Fibroblast of skin of right biceps (primary cell): ENCODE results near the gene RASGRF2.

Source experiments
- DNase-seq: peaks from one replicate; pipeline ENCODE4 v3.0.0-alpha.2; 2013

The RASGRF2 gene

DNA sequence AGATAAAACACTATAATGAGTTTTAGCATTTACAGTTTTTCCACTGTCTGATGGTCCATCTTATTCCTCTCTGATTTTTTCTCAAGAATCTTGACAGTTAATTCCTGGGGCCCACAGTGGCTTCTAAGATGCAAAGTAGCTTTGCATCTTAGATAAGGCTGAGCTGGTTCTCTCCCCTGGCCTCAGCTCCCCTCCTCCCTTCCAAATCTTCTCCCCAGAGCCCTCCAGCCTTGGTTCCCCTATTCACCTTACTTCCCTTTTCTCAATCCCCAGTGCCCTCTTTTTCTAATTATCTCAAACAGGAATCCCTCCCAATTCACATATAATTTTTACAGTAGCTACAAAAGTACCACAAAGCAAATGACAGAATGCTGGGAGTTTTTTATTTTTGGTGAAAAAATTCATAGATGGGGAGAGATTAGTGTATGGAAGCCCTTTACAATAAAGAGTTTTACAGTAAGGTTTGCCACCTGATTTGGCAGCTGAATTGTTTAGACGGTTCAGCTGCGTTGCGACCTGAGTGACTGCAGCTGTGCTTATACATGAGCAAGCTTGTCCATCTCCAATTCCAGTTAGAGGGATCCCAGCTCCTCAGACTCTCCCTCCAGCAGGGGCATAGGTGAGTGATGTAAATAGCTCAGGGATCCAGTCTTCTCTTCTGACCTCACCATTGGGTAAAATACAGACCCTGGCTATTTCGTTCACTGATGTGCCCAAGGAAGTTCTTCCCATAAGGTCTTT is 221.6 kb downstream of the RASGRF2 start:
- DNase-seq = no peak

DNA sequence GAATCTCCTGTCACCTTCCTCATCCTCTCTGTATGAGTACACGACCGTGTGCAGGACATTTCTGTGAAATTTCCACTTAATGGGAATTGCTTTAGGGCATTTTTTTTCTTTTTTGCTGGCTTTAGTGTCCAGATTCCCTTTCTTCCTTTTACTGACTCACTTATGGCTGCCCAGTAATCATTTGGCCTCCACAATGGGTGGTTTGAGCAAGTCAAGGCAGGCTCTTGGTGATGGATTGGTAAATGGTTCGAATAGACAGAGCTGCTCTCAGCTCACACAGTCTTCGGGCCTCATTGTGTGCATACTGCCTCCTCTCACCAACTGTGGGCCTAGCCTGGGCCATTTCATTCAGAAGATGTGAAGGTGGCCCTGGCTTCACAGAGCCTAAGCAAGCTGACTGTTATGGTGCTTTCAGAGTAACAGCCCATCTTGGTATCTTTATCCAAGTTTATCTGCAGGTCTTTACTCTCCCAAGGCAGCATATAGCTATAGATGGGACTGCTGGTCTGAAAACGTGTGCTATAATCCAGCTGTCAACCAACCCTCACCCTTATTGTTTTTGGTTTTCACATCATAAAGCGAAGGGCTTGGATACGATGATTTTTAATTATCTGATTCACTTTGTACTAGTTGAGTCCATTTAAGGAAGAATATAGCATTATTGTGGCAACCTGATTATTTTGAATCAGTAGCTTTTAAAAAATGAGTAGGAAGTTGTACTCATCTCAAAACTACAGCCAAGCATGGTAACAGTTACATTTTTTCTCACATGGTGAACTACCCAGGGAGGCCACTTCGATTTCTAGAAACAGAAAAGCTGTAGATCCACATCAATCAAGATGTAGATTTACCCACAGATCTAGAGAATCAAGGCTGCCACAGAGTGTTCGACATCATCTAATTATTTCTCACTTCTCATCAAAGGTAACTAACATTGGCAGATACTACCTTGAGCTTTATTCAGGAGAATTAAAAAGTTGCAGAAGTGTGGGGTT is 222.5 kb downstream of the RASGRF2 start:
- no peak for DNase-seq

DNA sequence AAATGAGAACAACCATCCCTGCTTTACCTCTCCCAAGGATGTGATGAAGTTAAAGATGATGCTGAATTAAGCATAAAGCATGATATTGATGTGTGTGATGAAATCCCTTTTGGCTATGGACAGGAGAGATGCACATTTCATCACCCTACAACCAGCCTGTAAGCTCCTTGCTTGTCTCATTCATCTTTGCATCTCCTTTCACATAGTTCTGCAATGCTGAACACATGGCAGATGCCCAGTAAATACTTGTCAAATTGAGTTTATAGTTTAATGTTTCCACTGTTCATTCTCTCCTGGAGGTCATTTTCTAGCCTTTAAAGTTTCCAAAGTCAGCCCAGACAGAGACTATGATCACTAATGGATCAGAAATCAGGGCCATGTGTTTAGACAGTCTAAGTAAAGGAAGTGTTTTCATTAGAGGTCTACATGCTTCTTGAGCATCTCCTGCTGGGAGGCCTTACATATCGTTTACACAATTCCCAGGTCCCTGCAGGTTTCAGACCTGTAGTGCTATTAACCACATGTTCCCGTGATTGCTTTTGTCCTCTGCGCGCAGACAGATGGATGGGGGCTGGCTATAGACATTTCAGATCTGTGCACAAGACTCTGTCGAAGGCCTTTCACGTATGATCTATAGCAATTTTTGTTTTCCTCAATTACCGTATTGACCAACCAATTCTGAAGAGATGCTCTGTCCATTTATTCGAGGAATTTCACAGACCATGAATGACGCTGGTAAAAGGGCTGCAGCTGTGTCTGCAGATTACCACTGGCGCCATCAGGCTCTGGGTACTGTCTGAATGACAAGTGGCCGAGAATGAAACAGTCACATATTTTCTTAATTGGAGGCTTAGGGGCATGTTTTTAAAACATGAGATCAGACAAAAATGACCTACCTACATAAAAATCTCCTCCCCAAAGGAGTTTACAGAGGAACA is 223.9 kb downstream of the RASGRF2 start:
- DNase-seq = peak; percentile 29

DNA sequence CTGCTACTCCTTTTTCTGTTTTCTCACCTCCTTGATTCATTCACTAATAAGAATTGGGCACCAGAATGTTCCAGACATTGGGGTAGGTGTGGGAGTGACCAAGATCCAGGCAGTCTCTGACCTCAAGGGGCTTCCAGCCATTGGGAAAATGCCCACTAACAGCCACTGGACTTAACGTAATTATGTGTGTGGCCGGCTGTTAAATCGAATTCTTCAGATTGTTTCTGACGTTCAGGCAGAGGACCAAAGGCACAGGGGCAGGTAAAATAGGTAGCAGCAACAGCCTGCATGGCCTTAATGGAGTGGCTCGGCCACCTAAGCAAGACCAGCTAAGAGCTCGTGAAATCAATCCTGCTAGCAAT is 224.6 kb downstream of the RASGRF2 start:
- no peak for DNase-seq

DNA sequence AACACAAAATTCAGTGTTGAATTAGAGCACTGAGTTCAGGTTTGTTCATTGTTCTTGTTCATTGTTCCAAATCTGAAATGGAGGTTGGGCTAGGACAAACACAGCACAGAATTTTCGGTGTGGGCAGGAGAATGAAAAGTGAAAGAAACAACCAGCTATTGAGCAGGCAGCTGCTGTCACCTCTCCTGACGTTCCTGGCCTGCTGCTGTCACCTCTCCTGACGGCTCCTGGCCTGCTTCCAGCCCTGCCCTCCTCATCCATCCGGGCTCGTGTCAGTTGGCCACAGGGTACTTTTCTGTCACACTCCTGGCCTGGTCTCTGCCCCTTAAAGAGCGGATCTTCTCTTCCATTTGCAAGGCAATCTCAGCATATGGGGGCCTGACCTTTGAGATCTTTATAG is 227.7 kb downstream of the RASGRF2 start:
- DNase-seq = no peak

DNA sequence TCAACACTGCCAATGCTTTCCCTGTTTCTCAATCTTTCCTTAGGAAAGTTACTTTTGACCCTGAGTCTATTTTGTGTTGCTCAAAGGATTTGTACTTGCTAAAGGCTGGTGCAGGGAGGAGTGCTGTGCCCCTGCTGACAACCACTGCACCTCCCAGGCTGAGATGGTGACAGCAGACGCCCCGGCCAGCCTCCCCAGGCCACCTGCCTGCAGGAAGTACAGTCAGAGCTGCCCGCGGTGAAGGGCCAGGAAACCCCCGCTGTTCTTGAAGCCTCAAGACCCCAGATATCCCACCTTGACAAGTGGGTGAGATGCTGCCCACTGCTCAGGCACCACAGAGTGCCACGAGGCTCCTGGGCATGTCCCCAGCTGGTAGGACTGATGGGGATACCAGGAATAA is 228.8 kb downstream of the RASGRF2 start:
- DNase-seq = no peak

DNA sequence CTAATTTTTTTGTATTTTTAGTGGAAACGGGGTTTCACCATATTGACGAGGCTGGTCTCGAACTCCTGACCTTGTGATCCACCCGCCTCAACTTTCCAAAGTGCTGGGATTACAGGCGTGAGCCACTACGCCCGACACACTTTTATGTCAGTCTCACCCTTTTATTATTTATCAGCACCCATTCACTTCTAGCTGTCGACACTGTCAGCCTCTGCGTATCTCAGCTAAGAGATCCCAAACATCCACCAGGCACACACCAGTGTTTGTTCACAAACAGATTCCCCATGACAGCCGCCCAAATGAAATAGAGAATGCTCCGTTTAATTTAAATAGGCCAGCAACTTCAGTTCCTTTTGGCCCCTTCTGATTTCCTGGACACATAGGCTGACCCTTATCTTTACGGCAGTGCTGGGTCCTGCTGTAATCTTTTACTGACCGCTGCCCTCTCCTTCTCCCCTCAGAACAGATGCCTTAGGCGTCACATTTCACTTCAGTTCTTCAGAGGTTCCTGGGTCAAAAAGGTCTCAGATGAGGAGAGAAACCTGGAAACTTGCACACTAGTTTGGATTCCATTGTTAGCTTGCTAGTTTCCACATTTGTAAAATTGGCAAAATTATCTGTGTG is 229.8 kb downstream of the RASGRF2 start:
- no peak for DNase-seq

DNA sequence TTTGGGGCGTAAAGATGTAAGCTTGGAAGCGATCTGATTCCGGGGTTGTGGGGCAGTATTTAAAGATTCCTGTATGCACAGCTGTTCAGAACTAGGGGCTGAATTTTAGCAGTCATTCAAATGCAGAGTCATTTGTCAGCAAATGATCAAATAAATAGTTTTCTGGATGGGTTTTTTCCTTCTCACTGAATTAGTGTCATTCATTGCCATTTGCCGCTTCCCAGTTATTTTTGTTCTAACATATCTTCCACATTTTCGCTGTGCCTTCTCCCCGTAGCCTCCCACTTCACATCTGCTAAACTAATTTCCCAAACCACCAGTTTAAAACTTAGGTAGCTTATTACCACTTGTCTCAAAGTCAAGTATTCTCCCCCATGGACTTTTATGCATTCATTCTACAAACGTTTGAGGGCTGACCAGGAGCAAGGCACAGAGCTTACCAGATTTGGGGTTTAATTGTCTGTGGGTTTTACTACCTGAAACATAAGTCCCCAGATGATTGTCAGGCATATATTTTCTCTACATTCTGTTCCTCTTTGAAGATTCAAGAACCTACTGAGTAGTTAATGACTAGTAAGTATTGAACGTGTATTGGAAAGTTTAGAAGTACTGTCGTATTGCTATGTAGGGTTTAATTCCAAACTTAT is 231.7 kb downstream of the RASGRF2 start:
- DNase-seq = no peak

DNA sequence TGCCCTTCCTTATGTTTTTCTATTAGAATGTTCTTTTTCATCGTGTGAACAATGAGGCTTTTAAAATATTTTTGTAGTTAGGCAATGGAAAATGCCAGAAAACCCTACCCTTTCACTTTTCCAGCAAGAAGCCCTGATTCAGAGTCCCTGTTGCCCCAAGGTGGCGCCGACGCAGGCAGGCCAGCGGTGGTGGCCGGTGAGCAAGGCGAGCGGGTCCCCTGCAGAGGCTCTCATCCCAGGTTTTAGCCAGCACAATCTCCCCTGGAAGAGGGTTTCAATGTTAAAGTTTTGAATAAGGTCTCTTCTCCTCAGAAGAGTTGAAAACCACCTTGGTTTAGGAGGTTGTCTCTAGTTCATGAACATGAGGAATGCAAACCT is 232.2 kb downstream of the RASGRF2 start:
- DNase-seq = no peak

DNA sequence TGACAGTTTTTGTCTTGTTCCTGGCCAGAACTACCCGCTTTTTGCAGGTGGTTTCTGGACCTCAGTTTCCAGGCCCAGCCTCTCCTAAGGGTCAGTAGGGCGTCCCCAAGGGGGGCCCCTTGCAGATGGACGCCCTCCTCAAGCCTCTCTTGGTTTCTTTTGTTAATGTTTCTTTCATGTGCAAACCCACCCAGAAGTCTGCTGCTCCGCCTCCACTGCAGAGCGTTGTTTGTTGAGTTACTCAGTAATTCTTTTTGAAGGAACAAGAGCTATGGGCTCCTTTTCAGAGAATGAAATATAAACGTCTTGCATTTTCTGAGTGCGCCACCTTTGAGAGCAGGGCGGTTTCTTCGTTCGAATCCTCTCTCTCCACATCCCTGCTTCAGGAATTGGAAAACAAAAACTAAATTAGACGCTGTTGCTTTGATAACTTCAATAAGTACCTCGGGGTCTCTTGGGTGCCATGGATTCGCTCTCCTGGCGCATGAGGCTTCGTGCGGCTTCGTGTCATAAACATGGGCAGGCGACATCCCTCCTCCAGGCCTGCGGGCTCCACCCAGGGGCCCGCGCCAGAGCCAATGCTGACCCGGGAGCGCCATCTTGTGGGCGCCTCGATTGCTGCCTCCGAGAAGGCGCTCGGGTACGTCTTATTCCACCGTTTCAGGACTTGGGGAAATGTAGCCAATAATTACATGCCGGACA is 234.6 kb downstream of the RASGRF2 start:
- DNase-seq = peak; percentile 73

DNA sequence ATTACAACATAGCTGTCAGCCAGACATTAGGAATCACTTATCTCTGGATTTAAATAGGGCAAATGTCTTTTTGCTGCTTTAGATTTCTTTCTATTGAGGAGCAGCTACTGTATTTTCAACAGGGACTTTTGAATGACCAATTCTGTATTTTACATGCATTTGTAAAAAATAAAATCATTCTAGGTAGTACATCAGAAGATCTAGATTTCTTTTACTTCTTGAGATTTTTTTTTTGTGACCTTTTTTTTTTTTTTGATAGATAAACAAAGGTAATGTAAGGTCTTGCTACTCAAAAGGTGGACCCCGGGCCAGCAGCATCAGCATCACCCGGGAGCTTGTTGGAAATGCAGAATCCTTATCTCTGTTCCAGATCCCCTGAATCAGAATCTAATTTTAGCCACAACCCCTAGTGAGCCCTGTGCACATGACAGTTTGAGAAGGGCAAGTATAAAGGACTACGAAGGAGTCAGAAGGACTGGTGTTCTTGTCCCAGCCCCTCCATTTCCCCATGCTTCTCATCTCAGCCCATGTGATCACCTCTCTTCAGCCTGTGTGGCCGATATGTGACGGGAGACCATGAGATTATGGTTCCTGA is 235.3 kb downstream of the RASGRF2 start:
- DNase-seq = no peak

DNA sequence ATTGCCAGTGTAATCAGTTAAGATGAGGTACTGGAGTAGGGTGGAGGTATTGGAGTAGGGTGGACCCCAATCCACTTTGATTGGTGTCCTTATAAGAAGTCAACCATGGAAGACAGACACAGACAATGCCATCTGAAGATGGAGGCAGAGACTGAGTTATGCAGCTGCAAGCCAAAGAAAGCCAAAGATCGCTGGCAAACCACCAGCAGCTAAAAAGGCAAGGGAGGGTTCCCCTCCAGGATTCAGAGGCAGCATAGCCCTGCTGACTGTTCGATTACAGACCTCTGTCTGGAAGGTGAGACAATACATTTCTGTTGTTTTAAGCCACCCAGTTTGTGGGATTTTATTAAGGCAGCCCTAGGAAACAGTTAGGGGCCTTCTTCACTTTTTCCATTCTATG is 242.5 kb downstream of the RASGRF2 start:
- no peak for DNase-seq

DNA sequence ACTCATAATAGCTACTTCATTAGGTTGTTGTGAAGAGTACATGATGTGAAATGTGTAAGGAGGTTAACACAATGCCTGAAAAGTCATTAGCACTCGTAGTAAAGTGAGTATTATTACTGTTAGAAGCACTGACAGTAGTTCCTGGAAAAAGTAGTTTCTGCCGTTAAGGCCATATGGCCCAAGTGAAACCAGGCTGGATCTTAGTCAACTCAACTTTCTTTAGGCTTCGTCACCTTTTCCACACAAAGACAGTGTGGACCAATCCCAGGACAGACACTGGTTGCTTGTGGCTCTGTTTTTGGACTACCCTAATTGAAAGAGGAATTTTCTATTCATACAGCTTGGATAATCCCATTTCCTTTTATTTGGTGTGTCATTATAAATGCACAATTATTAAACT is 243.6 kb downstream of the RASGRF2 start:
- DNase-seq = no peak

DNA sequence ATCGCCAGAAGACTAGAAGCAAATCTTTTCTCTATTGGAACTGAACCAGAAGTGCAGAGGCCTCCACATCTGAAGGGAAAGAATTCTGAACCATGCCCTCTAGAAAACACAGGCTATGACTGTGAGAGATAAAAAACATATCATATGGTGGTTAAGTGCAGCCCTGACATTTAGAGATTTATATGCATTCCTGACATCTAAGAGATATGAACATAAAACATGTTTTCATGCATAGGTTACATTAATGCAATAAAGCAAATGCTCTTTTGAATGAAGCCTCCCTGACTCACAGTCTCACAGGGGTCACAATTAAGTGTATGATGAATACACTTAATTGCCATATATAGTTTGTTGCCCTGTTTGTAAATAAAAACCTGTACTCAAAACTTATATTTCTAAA is 244.0 kb downstream of the RASGRF2 start:
- no peak for DNase-seq

DNA sequence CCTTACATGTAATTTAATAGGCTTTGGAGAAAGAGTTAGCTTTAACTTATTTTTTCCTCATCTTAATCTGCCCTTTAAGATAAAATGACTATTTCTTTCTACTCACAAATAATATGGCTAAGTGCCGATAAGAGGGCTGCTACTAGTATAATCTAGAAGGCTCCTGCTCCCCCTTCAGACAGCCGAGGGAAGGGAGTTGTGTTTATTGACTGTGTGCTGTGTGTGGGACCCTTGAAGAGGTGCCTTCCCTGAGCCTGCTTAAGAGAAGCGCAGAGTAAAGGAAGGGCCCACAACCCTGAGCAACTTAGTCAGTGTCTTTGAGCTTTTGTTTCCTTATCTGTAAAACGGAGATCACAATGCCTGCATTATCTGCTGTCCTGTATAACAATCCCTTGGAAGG is 244.9 kb downstream of the RASGRF2 start:
- DNase-seq = no peak

DNA sequence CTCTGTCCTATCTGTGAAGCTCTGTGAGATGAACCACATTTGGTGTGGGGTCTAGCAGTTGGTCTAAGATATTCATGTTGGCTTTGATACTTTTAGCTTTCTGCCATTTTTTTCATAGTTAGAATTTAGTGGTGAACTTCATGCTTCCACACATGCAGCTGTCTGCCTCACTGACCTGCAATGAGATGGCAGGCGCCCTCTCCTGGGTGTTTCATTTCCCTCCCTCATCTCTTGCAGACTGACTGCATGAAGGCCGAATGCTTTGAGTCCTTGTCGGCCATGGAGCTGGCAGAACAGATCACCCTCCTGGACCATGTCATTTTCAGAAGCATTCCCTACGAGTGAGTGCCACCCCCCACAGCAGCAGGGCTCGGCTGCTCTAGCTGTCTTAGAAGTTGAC is 246.8 kb downstream of the RASGRF2 start:
- DNase-seq = peak; percentile 6

DNA sequence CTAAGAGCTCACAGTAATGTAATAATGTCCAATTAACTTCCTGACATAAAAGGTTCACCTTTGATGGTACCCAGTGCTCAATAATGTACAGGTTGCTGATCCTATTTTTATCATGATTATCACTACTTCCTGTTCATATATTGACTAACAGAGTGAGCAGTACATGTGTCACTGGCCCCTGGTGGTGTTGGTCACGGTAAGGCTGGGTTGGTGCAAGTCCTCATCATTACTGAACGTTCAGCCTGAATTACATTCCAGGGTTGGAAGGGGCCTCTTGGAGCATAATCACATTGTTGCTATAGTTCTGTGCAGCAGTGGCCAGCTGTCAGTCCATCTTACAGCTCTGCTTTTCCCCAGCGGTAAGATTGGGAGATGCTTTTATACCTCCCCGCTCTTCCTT is 248.7 kb downstream of the RASGRF2 start:
- DNase-seq = no peak

DNA sequence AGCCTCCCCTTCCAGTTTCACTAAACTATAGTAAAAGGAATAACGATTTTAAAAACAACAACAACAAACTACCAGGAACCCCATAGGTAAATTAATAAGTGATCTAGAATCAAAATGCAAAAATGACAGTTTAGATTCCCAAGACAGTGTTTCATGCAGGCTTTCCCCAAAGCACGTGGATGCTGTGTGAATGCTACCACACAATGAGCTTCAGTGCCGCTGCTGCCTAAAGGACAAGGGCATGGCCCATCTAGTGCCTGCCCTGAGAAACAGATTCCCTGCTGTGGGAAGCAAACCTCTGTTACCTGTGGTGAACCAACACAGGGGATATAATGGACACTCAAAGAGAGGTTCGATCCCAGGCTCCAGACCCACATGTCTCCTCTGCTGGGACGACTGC is 249.2 kb downstream of the RASGRF2 start:
- DNase-seq = no peak

DNA sequence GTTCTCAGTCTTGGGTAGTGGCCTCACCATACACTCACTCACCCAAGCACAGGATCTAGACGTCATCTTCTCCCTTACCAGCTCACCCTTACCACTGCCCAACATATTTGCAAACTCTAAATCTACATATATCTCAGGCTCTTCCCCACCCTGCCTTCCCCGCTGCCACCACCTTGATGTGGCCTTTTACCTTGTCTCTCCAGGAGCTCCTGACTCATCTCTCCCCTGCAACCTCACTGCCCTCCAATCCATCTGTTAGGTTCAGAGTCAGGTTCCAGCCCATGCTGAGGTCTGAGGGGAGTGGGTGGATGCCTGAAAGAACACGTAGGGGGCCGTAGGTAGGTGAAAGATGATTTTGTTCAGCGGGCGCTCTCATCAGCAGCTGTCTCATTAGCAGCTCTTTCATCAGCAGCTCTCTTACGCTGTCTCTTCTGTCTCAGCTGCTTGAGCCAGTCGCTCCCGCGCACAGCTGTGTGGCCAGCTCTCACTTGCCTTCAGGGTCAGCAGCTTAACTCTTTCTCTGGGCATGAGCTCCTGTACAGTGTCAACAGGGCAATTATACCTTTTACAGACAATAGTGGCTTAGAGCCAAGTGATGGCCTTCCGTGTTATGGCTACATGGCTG is 249.8 kb downstream of the RASGRF2 start:
- DNase-seq = no peak

DNA sequence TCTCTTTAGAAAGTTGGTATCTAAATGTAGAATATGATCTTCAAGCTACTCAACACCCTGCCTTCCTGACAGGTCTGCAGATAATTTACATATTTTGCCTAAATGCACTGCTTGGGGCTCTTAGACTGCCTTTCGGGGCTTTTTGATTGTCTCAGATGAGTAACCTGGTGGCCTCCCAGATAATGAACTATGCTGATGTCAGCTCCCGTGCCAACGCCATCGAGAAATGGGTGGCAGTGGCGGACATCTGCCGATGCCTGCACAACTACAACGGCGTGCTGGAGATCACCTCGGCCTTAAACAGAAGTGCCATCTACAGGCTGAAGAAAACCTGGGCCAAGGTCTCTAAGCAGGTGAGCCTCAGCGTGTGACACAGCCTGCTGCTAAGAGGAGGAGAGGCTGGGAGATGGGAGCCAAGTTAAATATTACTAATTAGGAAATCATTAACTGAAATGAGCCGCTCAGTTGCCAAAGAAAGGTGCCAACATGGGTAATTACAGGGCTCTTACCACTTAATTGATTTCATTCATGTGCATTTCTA is 252.1 kb downstream of the RASGRF2 start:
- no peak for DNase-seq
